Stimulated activated CD8-positive, alpha-beta memory T cell treated with anti-CD3 and anti-CD28 coated beads, Interleukin-7, amount 100 ng/mL, for 1 hour (primary cell): Measurements from ENCODE around the gene PLSCR3.

ENCODE experiments used
- DNase-seq, 2 donors: peaks; one replicate each; pipeline ENCODE4 v3.0.0-alpha.2; 2020; ENCODE audit warnings: low read depth in 2 of 2

Gene PLSCR3

GRCh38 chr17:7406235-7406825 lies 12.0 kb upstream of the PLSCR3 start:
- no peak for DNase-seq

GRCh38 chr17:7405350-7406234 lies 11.3 kb upstream of the PLSCR3 start:
- DNase-seq: no peak

- no peak for DNase-seq
Measured at GRCh38 chr17:7404737-7405349, 10.5 kb upstream of the PLSCR3 start.

GRCh38 chr17:7403977-7404736 lies 9.8 kb upstream of the PLSCR3 start, which contains the start of gene TMEM256:
TSS of gene TMEM256 (minus strand) at chr17:7404097. CDS start at chr17:7404084, 13 bp downstream.
- peak; percentile 87 to 88 for DNase-seq

- DNase-seq: no peak
Measured at GRCh38 chr17:7403727-7403976, 9.3 kb upstream of the PLSCR3 start.

GRCh38 chr17:7403043-7403726 lies 8.9 kb upstream of the PLSCR3 start:
- DNase-seq: no peak

GRCh38 chr17:7398612-7399011 lies 4.3 kb upstream of the PLSCR3 start:
- no peak for DNase-seq

- no peak for DNase-seq
Measured at GRCh38 chr17:7396147-7396546, 1.8 kb upstream of the PLSCR3 start.

GRCh38 chr17:7393613-7394451 lies 493 bp downstream of the PLSCR3 start:
- peak; percentile 38 to 42 for DNase-seq

GRCh38 chr17:7392696-7393612 lies 1.4 kb downstream of the PLSCR3 start:
- no peak for DNase-seq

- DNase-seq: no peak
Measured at GRCh38 chr17:7391307-7391706, 3.0 kb downstream of the PLSCR3 start.

GRCh38 chr17:7389924-7390910 lies 4.1 kb downstream of the PLSCR3 start:
- DNase-seq: no peak

- no peak for DNase-seq
Measured at GRCh38 chr17:7388856-7389255, 5.5 kb downstream of the PLSCR3 start.

- DNase-seq: no peak
Measured at GRCh38 chr17:7384489-7385081, 9.7 kb downstream of the PLSCR3 start.

- DNase-seq: peak; percentile 49 to 50
Measured at GRCh38 chr17:7383742-7384488, 10.4 kb downstream of the PLSCR3 start.

GRCh38 chr17:7383371-7383741 lies 11.0 kb downstream of the PLSCR3 start:
- no peak for DNase-seq

- no peak for DNase-seq
Measured at GRCh38 chr17:7382901-7383300, 11.4 kb downstream of the PLSCR3 start.
